ENCODE measurements around the gene PTPRA. TPM values are rescaled to one million over a fixed set of nuclear protein-coding genes. Genes with fewer than 3 reads are reported as not detected.

PTPRA gene
- total and polyA plus RNA-seq, 10 of the 15 experiments (the other 5 are each of a cell fraction or from before 2014, with no cell fraction given): 3.9 to 62.1 (median 34.6) TPM

DNA sequence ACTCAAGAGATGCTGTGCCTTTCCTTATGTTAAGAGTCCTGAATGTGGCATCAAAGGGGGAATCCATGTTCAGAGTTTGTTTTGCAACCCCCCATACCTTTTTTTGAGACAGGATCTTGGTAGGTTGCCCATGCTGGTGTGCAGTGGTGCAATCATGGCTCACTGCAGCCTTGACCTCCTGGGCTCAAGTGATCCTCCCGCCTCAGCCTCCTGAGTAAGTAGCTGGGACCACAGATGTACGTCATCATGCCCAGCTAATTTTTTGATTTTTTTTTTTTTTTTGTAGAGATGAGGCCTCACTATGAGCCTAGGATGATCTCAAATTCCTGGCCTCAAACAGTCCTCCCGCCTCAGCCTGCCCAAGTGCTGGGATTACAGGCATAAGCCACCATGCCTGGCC lies 16.5 kb downstream of the PTPRA start:
- no peaks in the 10 kb centered on the region for H3K27me3 ChIP-seq (replicated peaks in 1 of 2; ENCODE audit: control insufficient read depth in 2 of 2, insufficient read depth in 2 of 2, low read length in 1 of 2)
- no peak overlapping the region for H3K4me2 ChIP-seq (ENCODE audit: control insufficient read depth, insufficient read depth)
- no peak overlapping the region for H3K27ac ChIP-seq (ENCODE audit: control insufficient read depth, insufficient read depth)
- peaks cover 2% of the 10 kb centered on the region for H3K9me3 ChIP-seq (replicated peaks; ENCODE audit: control insufficient read depth, insufficient read depth, low read length)
- H2AFZ ChIP-seq (ENCODE audit: control insufficient read depth, low read depth, low read length): no peak overlapping the region
- in situ Hi-C loops (cut with MboI) (no loop called here), intact Hi-C loops (cut with micrococcal nuclease; ENCODE audit: unreplicated experiment) (no loop called here)
- H3K36me3 ChIP-seq (ENCODE audit: control insufficient read depth in 2 of 2, insufficient read depth in 2 of 2, low read length in 1 of 2): no peaks in the 10 kb centered on the region
- WGBS (ENCODE audit: insufficient coverage, insufficient replicate concordance, low lambda C conversion rate, missing lambda C conversion rate): 98% methylated on average over 3 of the region's 3 CpGs
- H3K4me1 ChIP-seq (ENCODE audit: control insufficient read depth, insufficient read depth, low read length): peaks cover 3% of the 10 kb centered on the region
- FAIRE-seq (no peak), ATAC-seq (no peak), DNase-seq (ENCODE audit: low read depth, low spot score) (no peak)
- peaks cover 55% of the 10 kb centered on the region for H3K79me2 ChIP-seq (ENCODE audit: control insufficient read depth, insufficient read depth, low read length)
- H3K9ac ChIP-seq (ENCODE audit: control insufficient read depth, insufficient read depth, low read length): no peak overlapping the region
- POLR2A ChIA-PET: interaction anchor here (0.6 to 1.0 kb wide), 3 partner anchors 12 to 105 kb away, joined by 3 read pairs; partner anchors contain the start of gene PTPRA
- RAD21 ChIA-PET (ENCODE audit: unreplicated experiment): no interaction called here
- no peak overlapping the region for H3K4me3 ChIP-seq
- no TSS peak for BruUV-seq (replicated peaks)
- SMC1A ChIA-PET (ENCODE audit: uncharacterized antibody, unreplicated experiment): interaction anchor here (1.5 to 3.4 kb wide), 3 partner anchors 9 to 11 kb away, joined by 5 to 15 read pairs (median 5); no protein-coding TSS in a partner anchor
- H4K20me1 ChIP-seq (ENCODE audit: control insufficient read depth, insufficient read depth): no peaks in the 10 kb centered on the region
- TF ChIP-seq, protein P1, sequence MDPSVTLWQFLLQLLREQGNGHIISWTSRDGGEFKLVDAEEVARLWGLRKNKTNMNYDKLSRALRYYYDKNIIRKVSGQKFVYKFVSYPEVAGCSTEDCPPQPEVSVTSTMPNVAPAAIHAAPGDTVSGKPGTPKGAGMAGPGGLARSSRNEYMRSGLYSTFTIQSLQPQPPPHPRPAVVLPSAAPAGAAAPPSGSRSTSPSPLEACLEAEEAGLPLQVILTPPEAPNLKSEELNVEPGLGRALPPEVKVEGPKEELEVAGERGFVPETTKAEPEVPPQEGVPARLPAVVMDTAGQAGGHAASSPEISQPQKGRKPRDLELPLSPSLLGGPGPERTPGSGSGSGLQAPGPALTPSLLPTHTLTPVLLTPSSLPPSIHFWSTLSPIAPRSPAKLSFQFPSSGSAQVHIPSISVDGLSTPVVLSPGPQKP (IDR thresholded peaks at IDR 0.05; ENCODE audit: low read depth, low read length): no peak
- TF ChIP-seq RAD21 (IDR thresholded peaks at IDR 0.05; ENCODE audit: insufficient read depth, low read depth, low read length): no peak
- no peak for TF ChIP-seq SIX5 (IDR thresholded peaks at IDR 0.05; ENCODE audit: low read depth, low read length, severe bottlenecking)
- TF ChIP-seq, protein P2, sequence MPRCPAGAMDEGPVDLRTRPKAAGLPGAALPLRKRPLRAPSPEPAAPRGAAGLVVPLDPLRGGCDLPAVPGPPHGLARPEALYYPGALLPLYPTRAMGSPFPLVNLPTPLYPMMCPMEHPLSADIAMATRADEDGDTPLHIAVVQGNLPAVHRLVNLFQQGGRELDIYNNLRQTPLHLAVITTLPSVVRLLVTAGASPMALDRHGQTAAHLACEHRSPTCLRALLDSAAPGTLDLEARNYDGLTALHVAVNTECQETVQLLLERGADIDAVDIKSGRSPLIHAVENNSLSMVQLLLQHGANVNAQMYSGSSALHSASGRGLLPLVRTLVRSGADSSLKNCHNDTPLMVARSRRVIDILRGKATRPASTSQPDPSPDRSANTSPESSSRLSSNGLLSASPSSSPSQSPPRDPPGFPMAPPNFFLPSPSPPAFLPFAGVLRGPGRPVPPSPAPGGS (IDR thresholded peaks at IDR 0.05; ENCODE audit: borderline replicate concordance, insufficient read depth, low read depth, low read length, poor library complexity, severe bottlenecking): no peak
- no peak for TF ChIP-seq JUND (IDR thresholded peaks at IDR 0.05; ENCODE audit: low read depth, low read length)
- no peak for TF ChIP-seq RAD51 (IDR thresholded peaks at IDR 0.05)
- no peak for TF ChIP-seq RBBP5 (conservative IDR thresholded peaks at IDR 0.05)
- CTCF ChIA-PET: interaction anchor here (1.1 to 2.3 kb wide), 3 partner anchors 11 to 111 kb away, joined by 3 to 7 read pairs (median 4); no protein-coding TSS in a partner anchor
